ENCODE data around the gene JAK3.

JAK3 gene

GRCh38 chr19:17883627-17884410 lies 36.0 kb upstream of the JAK3 start:
- H3K27ac Mint-ChIP-seq: no peak overlapping the region
- H3K27me3 Mint-ChIP-seq (ENCODE audit: low read depth): peaks cover 22% of the 10 kb centered on the region
- no peak overlapping the region for H3K4me3 Mint-ChIP-seq
- TF ChIP-seq CTCF (IDR thresholded peaks at IDR 0.05; ENCODE audit: unreplicated experiment in 3 of 3): no peak
- no peaks in the 10 kb centered on the region for H3K4me1 Mint-ChIP-seq
- no peaks in the 10 kb centered on the region for H3K36me3 Mint-ChIP-seq (ENCODE audit: low read depth)
- H3K9me3 Mint-ChIP-seq: no peaks in the 10 kb centered on the region

GRCh38 chr19:17881701-17882100 lies 33.9 kb upstream of the JAK3 start:
- H3K9me3 Mint-ChIP-seq: no peaks in the 10 kb centered on the region
- no peak overlapping the region for H3K4me3 Mint-ChIP-seq
- no peaks in the 10 kb centered on the region for H3K4me1 Mint-ChIP-seq
- no peak overlapping the region for H3K27ac Mint-ChIP-seq
- H3K36me3 Mint-ChIP-seq (ENCODE audit: low read depth): no peaks in the 10 kb centered on the region
- no peak for TF ChIP-seq CTCF (IDR thresholded peaks at IDR 0.05; ENCODE audit: unreplicated experiment in 3 of 3)
- peaks cover 25% of the 10 kb centered on the region for H3K27me3 Mint-ChIP-seq (ENCODE audit: low read depth)

DNA sequence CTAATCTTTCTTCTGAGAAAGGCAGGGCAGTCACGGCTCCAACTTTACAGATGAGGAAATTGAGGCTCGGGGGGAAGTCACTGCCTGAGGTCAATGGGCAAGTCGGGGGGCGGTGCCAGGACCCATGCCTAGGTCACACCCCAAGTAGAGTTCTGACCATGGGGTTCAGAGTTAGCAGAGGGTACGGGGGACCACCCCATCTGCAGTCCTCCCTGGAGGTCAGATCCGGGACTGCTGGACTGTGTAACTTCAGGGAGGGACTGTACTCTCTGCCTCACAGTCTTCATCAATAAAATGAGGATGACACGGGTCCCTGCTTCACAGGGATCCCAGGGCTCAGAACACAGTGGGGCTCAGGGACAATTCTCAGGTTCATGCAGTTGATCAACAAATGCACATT lies 31.7 kb upstream of the JAK3 start:
- Mint-ChIP-seq H3K36me3 (ENCODE audit: low read depth) (no peaks in the 10 kb centered on the region), H3K4me1 (no peaks in the 10 kb centered on the region), H3K4me3 (no peak overlapping the region), H3K9me3 (no peaks in the 10 kb centered on the region), H3K27ac (no peak overlapping the region), H3K27me3 (ENCODE audit: low read depth) (peaks cover 27% of the 10 kb centered on the region)
- TF ChIP-seq CTCF (IDR thresholded peaks at IDR 0.05; ENCODE audit: unreplicated experiment in 3 of 3): no peak

DNA sequence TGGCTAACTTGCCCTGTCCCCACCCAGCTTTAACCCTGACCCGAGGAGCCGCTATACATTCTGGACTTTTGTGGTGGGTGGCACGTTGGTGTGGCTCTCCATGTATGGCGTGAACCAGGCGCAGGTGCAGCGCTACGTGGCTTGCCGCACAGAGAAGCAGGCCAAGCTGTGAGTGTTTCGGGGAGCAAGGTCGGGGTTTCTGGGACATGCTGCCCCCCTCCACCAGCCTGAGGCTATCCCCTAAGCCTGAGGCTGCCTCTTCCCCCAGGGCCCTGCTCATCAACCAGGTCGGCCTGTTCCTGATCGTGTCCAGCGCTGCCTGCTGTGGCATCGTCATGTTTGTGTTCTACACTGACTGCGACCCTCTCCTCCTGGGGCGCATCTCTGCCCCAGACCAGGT lies 29.9 kb upstream of the JAK3 start:
- no peak overlapping the region for H3K4me3 Mint-ChIP-seq
- H3K36me3 Mint-ChIP-seq (ENCODE audit: low read depth): no peaks in the 10 kb centered on the region
- no peak overlapping the region for H3K27ac Mint-ChIP-seq
- H3K4me1 Mint-ChIP-seq: no peaks in the 10 kb centered on the region
- TF ChIP-seq CTCF (IDR thresholded peaks at IDR 0.05; ENCODE audit: unreplicated experiment in 3 of 3): no peak
- H3K9me3 Mint-ChIP-seq: no peaks in the 10 kb centered on the region
- peaks cover 44% of the 10 kb centered on the region for H3K27me3 Mint-ChIP-seq (ENCODE audit: low read depth)

- Mint-ChIP-seq H3K36me3 (ENCODE audit: low read depth) (no peaks in the 10 kb centered on the region), H3K4me3 (peak overlapping the region in 1 of 3 experiments; percentile 9), H3K9me3 (no peaks in the 10 kb centered on the region), H3K4me1 (no peaks in the 10 kb centered on the region), H3K27ac (no peak overlapping the region), H3K27me3 (ENCODE audit: low read depth) (peaks cover 55% of the 10 kb centered on the region)
- no peak for TF ChIP-seq CTCF (IDR thresholded peaks at IDR 0.05; ENCODE audit: unreplicated experiment in 3 of 3)
Observed at GRCh38 chr19:17874758-17875135, 27.0 kb upstream of the JAK3 start.

Data from nephron (organoid).